ENCODE measurements around the gene LRFN5.
"Not testable (repeated sequence)": the region's sequence is repeated elsewhere in the genome, so short reads cannot be mapped to it uniquely, and the experiment has no call there.

LRFN5 gene

DNA sequence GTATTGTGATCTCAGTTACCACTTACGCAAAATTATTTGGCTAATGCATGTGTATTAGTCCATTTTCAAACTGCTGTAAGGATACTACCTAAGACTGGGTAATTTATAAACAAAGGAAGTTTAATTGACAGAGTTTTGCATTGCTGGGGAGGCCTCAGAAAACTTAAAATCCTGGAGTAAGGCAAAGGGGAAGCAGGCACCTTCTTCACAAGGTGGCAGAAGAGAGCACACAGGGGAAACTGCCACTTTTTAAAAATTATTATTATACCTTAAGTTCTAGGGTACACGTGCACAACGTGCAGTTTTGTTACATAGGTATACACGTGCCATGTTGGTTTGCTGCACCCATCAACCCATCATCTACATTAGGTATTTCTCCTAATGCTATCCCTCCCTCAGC lies 143.9 kb downstream of the LRFN5 start:
- DNase-seq; intact Hi-C loops (cut with DNase I): not testable (repeated sequence)

DNA sequence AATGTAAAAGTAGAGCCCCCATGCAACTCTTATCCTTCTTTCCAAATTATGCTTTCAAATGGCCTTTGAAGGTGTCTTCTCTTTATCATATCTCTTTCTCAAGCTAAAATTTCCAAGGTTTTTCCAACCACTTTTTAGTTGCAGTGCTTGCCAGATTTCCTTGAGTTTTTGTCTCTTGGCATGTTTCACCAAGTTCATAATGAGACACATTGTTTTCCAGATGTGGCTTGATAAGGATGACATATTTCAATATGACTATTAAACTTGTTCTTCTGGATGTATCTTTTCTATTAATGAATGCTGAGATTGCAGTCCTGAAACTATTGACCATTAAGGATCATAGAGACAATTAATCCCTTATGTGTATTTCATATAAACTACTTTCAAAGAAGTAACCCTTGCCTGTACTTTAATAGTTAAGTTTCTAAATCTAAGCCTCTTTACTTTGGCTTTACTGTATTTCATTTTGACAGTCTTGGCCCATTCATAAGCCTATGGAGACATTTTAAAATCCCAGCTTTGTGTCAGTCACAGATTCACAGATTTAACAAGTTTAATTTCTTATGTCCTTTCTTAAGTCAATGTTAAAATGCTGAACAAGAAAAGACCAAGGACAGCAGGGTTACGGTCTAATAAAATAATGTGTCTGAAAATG lies 151.5 kb downstream of the LRFN5 start:
- no peak for DNase-seq
- intact Hi-C loops (cut with DNase I), result no loop called here

DNA sequence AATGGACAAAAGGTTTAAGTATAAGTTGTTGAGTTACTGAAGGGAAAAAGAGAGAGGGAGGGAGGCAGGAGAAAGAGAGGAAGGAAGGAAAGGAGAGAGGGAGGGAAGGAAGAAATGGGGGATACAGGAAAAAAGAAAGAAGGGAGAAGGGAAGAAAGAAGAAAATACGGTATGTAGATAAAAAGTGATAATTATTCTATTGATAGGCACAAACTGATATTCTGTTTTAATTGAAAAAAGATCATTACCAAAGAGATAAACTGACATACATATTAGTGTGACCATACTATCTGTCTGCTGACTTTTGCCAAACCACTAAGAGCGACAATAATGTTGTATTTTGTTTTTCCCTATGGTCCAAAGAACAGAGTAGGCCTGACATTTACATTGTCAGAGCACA lies 154.5 kb downstream of the LRFN5 start:
- intact Hi-C loops (cut with DNase I), result no loop called here
- DNase-seq, result no peak

DNA sequence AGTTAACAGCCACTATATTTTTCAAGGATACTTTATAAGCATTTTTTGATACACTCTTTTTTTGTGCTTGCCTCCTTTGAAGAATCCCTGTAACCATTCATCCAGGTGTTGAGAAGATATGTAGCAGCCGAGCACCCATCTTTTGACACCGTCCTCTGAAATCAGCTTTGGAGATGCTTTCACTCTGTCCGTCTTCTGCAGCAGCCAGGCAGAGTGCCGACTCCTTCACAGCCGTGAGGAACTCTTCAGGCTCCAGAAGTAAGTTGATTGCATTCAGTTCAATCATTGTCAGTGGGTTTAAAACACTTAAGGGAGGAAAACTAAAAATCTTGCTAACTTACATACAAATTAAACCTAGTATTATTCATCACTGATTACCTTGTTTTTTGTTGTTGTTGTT lies 160.1 kb downstream of the LRFN5 start:
- intact Hi-C loops (cut with DNase I), result no loop called here
- no peak for DNase-seq

DNA sequence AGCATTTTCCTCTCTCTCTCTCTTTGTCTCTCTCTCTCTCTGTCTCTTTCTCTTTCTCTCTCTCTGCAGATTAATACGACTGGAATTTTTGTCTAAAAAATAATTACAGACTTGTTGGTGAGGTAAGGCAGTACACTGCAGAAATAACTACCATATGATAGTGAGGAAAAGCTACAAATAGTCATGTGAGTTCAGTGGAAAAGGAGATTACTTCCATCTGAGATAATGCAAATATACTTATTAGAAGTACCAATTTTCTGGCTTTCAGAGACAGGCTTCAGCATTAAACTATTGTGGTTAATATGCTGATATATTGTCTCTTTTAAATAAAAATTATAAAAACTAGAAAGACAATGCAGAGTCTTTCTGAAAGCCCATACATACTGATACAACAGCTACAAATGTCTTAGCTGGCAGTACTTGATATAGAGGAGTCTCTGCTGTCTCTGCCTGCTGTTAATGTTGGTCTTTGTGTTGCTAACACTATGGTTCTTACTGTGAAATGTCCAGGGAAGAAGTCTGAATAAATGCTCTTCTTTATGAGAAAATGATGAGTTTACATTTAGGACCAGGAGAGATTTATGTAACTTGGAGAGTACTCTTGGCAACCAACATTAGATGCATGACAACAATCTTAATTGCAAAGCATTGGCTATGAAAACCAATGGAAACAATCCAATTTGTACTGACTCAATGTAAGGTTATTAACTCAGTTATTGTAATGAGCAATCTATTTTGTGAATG lies 167.0 kb downstream of the LRFN5 start:
- intact Hi-C loops (cut with DNase I), result no loop called here
- no peak for DNase-seq

DNA sequence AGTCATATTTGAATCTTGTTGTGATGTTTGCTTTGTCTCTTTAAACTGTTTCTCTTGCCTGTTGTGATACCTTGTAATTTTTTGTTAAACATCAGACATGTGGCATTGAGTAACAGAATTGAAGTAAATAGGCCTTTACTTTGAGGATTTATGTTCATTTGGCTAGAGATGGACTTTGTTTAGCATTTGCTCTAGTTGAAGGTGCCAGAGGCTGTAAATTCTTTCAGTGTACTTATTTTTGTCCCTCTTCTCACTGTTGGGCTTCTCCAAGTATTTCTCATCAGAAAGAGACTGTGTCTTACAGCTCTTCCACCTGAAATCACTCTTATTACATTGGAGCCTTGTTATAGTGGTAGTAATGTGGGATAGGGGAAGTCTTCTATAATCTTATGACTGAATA lies 175.8 kb downstream of the LRFN5 start:
- intact Hi-C loops (cut with DNase I), result no loop called here
- no peak for DNase-seq

DNA sequence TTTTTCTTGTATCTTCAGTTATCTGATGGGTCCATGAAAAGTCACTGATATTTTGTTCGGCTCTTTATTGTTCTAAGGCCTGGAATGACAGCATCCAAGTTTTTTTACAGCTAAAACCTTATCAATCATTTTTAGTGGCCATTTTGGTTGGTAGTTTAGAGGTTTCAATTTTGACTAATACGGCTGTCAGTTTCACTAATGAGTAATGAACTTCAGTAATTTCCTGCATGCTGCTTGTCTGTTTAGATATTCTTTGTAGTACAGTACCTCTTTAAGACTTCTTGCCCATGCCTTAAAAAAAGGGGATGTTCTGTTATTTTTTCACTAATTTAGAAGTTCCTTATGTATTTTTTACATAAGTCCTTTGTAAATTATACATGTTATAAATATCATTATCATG lies 176.7 kb downstream of the LRFN5 start:
- intact Hi-C loops (cut with DNase I), result no loop called here
- DNase-seq, result no peak

DNA sequence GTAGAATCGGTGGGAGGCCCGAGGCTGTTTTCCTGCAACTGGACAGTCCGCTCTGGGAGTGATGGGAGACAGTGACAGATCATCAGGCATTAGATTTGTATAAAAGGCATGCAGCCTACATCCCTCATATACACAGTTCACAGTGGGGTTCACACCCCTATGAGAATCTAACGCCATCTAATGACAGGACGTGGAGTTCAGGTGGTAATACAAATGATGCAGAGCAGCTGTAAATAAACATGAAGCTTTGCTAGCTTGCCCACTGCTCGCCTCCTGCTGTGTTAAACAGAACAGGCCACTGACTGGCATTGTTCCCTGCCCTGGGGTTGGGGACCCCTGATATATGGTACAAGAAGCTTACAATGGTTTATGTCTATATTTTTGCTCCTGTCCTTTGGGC lies 179.0 kb downstream of the LRFN5 start:
- no peak for DNase-seq
- intact Hi-C loops (cut with DNase I), result no loop called here

DNA sequence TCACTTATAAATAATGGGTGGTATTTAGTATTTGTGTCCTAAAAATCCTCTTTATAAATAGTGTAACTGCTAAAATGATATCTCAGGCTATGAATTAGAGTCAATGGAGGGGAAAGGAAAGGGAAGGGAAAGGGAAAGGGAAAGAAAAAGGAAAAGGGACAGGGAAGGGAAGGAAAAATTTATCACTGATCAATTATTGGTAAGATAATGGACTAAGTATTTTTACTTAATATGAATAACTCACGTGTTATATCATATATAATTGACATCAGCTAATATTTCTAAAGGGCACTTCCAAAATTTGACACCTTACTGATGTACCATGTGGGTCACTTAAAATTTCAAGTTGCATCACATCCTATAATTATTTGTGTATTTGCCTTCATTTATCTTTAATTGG lies 193.1 kb downstream of the LRFN5 start:
- intact Hi-C loops (cut with DNase I), result no loop called here
- DNase-seq, result no peak

DNA sequence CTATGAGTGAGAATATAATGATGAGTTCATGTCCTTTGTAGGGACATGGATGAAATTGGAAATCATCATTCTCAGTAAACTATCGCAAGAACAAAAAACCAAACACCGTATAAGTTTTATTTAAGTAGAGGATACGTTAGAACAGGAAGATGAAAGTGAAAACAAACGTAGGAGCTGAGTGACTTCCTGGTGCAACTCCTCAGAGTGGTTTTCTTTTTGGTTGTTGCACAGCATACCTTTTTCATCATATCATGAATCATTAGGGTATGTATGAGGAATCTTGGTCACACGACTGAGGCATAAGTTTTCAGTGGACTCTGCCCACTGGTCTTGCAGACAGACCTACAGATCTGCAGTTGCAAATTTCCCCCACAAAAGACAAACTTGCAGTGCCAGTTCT lies 199.0 kb downstream of the LRFN5 start:
- DNase-seq, result no peak
- intact Hi-C loops (cut with DNase I), result no loop called here

DNA sequence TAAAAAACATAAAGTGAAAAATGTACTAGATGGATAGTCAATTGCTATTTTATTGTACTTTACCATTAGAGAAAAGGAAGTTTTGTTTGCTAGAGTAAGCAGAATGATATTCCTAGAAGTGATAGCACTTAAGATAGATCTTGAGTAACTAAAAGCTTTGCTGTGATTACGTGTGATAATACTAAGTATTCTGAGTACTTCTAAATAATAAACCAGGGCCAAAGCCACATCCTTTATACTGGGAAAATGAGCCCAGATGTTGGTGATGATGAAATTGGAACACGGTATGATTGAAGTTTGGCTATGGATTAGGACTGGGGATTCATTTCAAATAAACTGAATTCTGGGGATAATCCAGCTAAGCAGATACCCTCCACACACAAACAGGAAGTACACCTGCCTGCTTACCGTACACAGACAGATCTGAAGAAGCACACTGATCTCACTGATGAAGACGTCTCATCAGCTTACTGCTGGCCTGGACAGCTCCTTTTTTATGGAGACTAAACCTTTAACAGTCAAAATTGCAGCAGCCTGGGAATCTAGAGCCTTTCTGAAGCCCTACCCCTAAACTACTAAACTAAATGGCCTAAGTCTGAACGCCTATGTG lies 199.8 kb downstream of the LRFN5 start:
- intact Hi-C loops (cut with DNase I), result no loop called here
- no peak for DNase-seq

DNA sequence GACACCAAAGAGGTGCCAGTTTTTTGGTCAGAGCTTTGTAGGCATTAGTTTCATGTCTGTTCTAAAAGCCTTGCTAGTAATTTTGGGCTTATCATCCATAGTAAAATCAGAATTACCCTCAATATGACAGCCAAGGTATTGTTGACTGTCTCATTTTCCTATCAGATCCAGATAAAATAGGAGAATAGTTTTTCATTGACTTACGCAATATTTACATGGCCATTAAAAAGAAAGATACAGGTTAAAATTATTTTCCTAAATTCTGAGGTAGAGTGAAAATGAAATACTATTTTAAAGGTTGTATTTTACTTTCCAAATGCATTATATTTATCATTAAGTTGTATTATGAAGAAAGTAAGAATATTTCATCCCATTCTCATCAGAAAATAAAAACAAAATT lies 203.7 kb downstream of the LRFN5 start:
- DNase-seq, result no peak
- intact Hi-C loops (cut with DNase I), result no loop called here

DNA sequence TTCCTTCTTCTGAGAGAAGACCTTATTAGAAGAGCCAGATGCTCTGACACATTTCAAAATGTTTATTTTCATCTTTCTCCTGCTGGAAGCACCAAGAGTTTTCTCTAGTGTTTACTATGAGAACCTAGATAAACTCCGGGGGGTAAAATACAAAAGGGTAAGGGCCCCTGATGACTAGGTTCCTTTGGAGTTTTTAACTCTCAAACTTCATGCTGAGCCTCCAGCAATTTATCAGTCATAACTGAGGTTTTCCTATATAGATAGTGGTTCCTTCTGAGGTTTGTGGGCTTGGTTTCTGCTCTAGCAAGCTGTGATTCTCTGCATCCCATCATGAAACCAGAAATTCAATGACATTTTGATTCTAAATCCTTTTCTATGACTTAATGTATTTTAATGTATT lies 210.9 kb downstream of the LRFN5 start:
- DNase-seq, result no peak
- intact Hi-C loops (cut with DNase I), result no loop called here

DNA sequence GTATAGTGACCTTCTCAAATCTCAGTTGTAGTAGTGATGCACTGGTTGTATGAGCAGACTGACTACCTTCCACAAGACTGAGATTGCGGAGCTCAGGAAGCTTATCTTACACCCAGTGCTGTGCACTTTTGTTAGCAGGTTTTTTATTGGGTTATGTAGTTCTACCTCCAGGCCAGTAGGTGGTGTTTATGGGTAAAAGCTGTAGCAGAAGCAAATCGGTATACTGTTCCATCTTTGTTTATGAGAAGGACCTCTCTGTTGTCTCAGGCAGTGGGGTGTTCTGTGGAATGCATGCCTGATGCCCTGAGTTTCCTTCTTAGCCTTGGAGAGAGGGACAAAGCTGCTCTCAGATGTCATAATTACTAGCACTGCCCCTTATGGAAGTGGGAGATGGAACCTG lies 217.8 kb downstream of the LRFN5 start:
- intact Hi-C loops (cut with DNase I), result no loop called here

DNA sequence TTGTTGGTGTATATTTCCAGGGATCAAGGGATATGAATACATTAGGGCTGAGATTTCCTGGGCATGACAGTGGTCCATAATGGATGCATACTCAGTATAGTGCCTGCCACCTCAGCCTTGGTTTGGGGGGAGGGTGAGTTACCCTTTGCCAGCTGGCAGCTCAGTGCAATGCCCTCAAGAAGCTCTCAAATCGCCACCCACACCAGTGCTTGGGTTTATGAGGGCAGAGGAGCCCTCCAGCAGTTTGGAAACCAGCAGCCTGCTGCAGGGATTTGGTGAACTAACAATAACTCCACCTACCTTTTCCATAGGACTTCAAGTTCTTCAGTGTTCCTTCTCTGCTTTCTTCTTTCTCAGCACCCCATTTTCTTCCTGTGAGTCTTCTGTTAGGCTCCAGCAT lies 218.9 kb downstream of the LRFN5 start:
- intact Hi-C loops (cut with DNase I), result no loop called here
- no peak for DNase-seq

More for the DNA sequence above, 217.8 kb downstream of the LRFN5 start:
- DNase-seq, result no peak

DNA sequence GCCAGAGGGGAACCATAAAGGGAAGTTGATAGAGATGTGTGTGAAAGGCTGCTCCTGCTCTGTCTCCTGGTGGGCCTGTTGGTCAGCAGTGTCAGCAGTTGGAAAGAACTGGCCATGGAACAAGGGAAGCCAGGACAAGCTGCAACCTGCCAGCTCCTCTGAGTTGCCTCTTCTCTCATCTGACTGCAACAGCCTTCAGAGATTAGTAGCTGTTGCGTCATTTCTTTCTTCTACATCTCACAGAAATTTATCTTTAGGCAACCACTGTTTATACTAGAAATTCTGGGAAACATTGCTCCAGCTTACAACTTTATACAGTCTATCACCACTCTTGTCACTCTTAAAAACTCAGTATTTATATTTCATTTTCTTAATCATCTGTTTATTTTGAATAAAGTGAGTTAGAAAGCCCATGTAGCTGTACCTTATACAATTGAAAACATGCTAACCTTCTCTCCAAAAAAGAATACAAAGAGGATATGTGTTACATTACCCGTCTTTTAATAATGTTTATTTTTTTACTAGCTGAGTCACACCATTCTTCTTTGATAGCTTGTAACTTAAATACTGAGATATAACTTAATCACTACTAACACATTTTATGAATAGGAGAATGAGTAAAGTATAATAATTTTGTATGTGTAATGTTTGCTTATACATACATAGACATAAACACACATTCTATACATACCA lies 224.2 kb downstream of the LRFN5 start:
- no peak for DNase-seq
- intact Hi-C loops (cut with DNase I), result no loop called here

DNA sequence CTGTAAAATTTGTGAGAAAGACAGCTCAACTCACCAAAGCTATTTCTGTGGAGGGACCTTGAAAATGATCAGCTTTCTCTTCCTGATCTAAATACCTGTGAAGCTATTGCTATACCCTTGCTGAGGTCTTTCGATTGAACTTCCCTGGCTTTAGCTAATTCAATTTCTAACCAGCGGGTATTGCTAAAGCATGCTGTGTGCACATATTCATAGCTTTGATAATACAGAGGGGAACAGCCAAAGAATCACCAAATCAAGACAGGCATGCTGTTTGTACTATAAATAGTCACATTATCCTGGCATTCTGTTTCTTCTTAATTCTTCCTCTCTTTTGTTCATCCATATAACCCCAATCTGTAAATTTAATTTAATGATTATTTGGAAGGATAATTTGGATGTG lies 233.0 kb downstream of the LRFN5 start:
- no peak for DNase-seq
- intact Hi-C loops (cut with DNase I), result no loop called here

DNA sequence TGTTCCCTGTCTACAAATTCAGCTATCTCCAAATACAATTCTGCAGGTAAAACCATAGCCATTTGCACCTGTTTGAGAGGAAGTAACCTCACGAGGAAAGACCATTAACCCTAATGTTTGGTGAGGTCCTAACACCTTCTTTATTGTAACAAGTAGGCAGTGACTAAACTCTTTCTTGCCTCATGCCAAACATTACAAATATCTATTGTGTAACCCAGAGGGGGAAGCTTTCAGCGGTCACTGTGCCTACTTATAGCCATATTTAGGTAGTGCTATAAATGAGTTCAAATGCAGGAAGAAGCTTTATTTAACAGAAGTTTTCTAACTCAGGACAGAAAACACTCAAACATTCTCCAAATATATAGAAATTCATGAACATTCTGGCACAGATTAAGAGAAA lies 252.7 kb downstream of the LRFN5 start:
- DNase-seq, result no peak
- intact Hi-C loops (cut with DNase I), result no loop called here

DNA sequence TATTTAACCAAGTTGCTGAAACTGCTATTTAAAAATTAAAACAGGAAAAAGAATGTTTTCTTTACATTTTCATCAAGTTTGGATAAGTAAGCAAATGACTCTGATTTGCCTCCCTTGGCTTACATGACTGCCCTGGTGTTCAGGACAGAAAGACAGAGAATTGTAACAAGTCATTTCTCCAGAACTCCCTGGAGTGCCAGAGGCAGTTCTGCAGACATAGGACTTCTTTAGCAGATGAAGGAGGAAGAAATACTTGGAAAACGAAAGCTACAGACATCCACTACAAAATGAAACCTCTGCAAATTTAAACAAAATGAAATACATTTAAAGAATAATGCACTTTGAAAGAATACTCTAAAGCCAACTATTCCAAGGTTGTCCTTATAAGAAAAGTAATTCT lies 253.9 kb downstream of the LRFN5 start:
- DNase-seq, result no peak
- intact Hi-C loops (cut with DNase I), result no loop called here

DNA sequence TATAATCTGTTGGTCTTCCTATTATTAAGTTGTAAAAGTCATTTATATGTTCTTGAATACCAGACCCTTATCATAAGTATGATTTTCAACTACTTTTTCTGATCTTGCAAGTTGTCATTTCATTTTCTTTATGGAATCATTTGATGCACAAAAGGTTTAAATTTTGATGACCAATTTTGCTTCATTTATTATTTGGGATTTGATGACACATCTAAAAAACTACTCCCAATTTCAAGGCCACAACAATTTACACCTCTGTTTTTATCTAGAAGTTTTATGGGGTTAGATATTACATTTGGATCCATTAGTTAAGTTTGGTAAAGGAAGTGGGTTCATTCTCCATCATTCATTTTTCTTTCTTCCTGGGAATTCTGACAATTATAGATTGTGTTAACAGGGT lies 259.2 kb downstream of the LRFN5 start:
- intact Hi-C loops (cut with DNase I), result no loop called here
- no peak for DNase-seq
